HepG2 (cell line): ENCODE measurements around the gene PKP3. TPM values are rescaled to one million over a fixed set of nuclear protein-coding genes. Genes with fewer than 3 reads are reported as not detected.
A peak's percentile ranks its signal among the peaks of the same experiment; 100 is the strongest.

ENCODE experiments used
- HMG20B ChIP-seq: conservative IDR thresholded peaks from 2 replicates; pipeline ENCODE4 v1.6.1; 2016; ENCODE audit warnings: missing genetic modification reagents, missing compliant biosample characterization
- KDM3A ChIP-seq: IDR thresholded peaks from 2 replicates; pipeline ENCODE4 v1.6.1; 2018; ENCODE audit warnings: low read depth, missing compliant biosample characterization
- SPEN ChIP-seq: sonication (generic); formaldehyde crosslinking; IDR thresholded peaks from 2 replicates; pipeline ENCODE4 v1.5.1; 2020; ENCODE audit warnings: low read depth, mild to moderate bottlenecking, missing genetic modification reagents
- ZNF121 ChIP-seq: sonication (generic); formaldehyde crosslinking; IDR thresholded peaks from 2 replicates; pipeline ENCODE4 v1.5.0; 2020; ENCODE audit warnings: mild to moderate bottlenecking, missing genetic modification reagents
- ZNF3 ChIP-seq: IDR thresholded peaks from 2 replicates; pipeline ENCODE4 v1.7.0; 2017; ENCODE audit warnings: inconsistent platforms
- ZNF350 ChIP-seq: sonication (generic); formaldehyde crosslinking; IDR thresholded peaks from 2 replicates; pipeline ENCODE4 v1.4.0; 2020; ENCODE audit warnings: mild to moderate bottlenecking, low read depth, missing genetic modification reagents, borderline replicate concordance
- ZNF383 ChIP-seq: sonication (generic); formaldehyde crosslinking; IDR thresholded peaks from 2 replicates; pipeline ENCODE4 v1.4.0; 2020; ENCODE audit warnings: missing genetic modification reagents, mild to moderate bottlenecking, borderline replicate concordance
- ZNF484 ChIP-seq: sonication (generic); formaldehyde crosslinking; IDR thresholded peaks from 2 replicates; pipeline ENCODE4 v1.5.1; 2020; ENCODE audit warnings: mild to moderate bottlenecking, low read depth, missing genetic modification reagents, borderline replicate concordance
- ZNF614 ChIP-seq: IDR thresholded peaks from 2 replicates; pipeline ENCODE4 v1.6.1; 2018; ENCODE audit warnings: missing biosample characterization, missing genetic modification reagents, inconsistent platforms, borderline replicate concordance
- ZNF83 ChIP-seq: sonication (generic); formaldehyde crosslinking; IDR thresholded peaks from 2 replicates; pipeline ENCODE4 v1.4.0; 2020; ENCODE audit warnings: missing genetic modification reagents, mild to moderate bottlenecking, borderline replicate concordance
- polyA plus RNA-seq, 8 experiments: library from polyadenylated mRNA; depleted of rRNA in 3 of 8; stranded (reverse) in 7 of 8; unstranded in 1 of 8; fragments of >200 nt; fragmentation: Illumina TruSeq in 4 of 8; extraction: Trizol in 4 of 8; gene quantifications; 2 replicates each; pipeline versions ENCODE4 v1.2.1 to v1.2.3, GENCODE V29; 2011 to 2016; ENCODE audit warnings: low read depth in 4 of 8, missing spikeins in 1 of 8, mixed read lengths in 1 of 8; ENCODE audit not compliant: insufficient read depth in 1 of 8
- total RNA-seq, 5 experiments: library from RNA; depleted of rRNA; stranded (reverse); fragments of >200 nt; fragmentation: Illumina TruSeq; extraction: Trizol; gene quantifications; 2 replicates each; pipeline ENCODE4 v1.2.3, GENCODE V29; 2016; ENCODE audit warnings: low read depth in 1 of 5
- TF ChIP-seq, protein P1 (sequence below): sonication (generic); formaldehyde crosslinking; IDR thresholded peaks from 2 replicates; pipeline ENCODE4 v1.4.0; 2020; ENCODE audit warnings: missing genetic modification reagents
- TF ChIP-seq, protein P2 (sequence below): sonication (generic); formaldehyde crosslinking; IDR thresholded peaks from 2 replicates; pipeline ENCODE4 v1.9.0; 2022; ENCODE audit warnings: low read depth, missing genetic modification reagents
- TF ChIP-seq, protein P3 (sequence below): sonication (generic); formaldehyde crosslinking; IDR thresholded peaks from 2 replicates; pipeline ENCODE4 v1.4.0; 2020; ENCODE audit warnings: mild to moderate bottlenecking, missing genetic modification reagents
- TF ChIP-seq, protein P4 (sequence below): sonication (generic); formaldehyde crosslinking; conservative IDR thresholded peaks from 2 replicates; pipeline ENCODE4 v1.5.0; 2020; ENCODE audit warnings: missing genetic modification reagents
- TF ChIP-seq, protein P5 (sequence below): sonication (generic); formaldehyde crosslinking; IDR thresholded peaks from 2 replicates; pipeline ENCODE4 v1.5.0; 2020; ENCODE audit warnings: mild to moderate bottlenecking, low read depth, missing genetic modification reagents, borderline replicate concordance
- TF ChIP-seq, protein P6 (sequence below): sonication (generic); formaldehyde crosslinking; IDR thresholded peaks from 2 replicates; pipeline ENCODE4 v1.5.1; 2020; ENCODE audit warnings: mild to moderate bottlenecking, missing genetic modification reagents

Gene PKP3
- total and polyA plus RNA-seq, 2 of the 13 experiments (the other 11 are each of a cell fraction or from before 2014, with no cell fraction given), result 18.0 to 28.7 TPM

DNA sequence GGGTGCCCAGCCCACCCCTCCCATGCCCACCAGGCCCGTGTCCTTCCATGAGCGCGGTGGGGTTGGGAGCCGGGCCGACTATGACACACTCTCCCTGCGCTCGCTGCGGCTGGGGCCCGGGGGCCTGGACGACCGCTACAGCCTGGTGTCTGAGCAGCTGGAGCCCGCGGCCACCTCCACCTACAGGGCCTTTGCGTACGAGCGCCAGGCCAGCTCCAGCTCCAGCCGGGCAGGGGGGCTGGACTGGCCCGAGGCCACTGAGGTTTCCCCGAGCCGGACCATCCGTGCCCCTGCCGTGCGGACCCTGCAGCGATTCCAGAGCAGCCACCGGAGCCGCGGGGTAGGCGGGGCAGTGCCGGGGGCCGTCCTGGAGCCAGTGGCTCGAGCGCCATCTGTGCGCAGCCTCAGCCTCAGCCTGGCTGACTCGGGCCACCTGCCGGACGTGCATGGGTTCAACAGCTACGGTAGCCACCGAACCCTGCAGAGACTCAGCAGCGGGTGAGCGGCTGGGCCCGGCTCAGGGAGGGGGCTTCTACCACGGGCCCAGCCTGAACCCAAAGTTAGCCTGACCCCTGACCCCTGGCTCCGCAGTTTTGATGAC is 3.0 kb downstream of the PKP3 start (continued):
- TF ChIP-seq, protein P1, sequence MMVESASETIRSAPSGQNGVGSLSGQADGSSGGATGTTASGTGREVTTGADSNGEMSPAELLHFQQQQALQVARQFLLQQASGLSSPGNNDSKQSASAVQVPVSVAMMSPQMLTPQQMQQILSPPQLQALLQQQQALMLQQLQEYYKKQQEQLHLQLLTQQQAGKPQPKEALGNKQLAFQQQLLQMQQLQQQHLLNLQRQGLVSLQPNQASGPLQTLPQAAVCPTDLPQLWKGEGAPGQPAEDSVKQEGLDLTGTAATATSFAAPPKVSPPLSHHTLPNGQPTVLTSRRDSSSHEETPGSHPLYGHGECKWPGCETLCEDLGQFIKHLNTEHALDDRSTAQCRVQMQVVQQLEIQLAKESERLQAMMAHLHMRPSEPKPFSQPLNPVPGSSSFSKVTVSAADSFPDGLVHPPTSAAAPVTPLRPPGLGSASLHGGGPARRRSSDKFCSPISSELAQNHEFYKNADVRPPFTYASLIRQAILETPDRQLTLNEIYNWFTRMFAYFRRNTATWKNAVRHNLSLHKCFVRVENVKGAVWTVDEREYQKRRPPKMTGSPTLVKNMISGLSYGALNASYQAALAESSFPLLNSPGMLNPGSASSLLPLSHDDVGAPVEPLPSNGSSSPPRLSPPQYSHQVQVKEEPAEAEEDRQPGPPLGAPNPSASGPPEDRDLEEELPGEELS (CRISPR knock-in tag), result 0 out of 2 replicates have a peak, but pooled peaks have one; percentile 10
- TF ChIP-seq, protein P2, sequence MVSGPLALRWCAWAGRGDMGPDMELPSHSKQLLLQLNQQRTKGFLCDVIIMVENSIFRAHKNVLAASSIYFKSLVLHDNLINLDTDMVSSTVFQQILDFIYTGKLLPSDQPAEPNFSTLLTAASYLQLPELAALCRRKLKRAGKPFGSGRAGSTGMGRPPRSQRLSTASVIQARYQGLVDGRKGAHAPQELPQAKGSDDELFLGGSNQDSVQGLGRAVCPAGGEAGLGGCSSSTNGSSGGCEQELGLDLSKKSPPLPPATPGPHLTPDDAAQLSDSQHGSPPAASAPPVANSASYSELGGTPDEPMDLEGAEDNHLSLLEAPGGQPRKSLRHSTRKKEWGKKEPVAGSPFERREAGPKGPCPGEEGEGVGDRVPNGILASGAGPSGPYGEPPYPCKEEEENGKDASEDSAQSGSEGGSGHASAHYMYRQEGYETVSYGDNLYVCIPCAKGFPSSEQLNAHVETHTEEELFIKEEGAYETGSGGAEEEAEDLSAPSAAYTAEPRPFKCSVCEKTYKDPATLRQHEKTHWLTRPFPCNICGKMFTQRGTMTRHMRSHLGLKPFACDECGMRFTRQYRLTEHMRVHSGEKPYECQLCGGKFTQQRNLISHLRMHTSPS (CRISPR knock-in tag), result no peak
- TF ChIP-seq ZNF383 (CRISPR knock-in tag) (no peak), ZNF484 (CRISPR knock-in tag) (no peak), ZNF121 (no peak), KDM3A (CRISPR knock-in tag) (peak; percentile 79; the same call in 1 of the 2 replicates), ZNF3 (no peak), ZNF350 (CRISPR knock-in tag) (no peak), ZNF614 (CRISPR knock-in tag) (0 out of 2 replicates have a peak, but pooled peaks have one; percentile 58), ZNF83 (CRISPR knock-in tag) (no peak; the same call in 1 of the 2 replicates), HMG20B (CRISPR knock-in tag) (no peak), SPEN (CRISPR knock-in tag) (peak; percentile 40; the same call in 1 of the 2 replicates)
- TF ChIP-seq, protein P3, sequence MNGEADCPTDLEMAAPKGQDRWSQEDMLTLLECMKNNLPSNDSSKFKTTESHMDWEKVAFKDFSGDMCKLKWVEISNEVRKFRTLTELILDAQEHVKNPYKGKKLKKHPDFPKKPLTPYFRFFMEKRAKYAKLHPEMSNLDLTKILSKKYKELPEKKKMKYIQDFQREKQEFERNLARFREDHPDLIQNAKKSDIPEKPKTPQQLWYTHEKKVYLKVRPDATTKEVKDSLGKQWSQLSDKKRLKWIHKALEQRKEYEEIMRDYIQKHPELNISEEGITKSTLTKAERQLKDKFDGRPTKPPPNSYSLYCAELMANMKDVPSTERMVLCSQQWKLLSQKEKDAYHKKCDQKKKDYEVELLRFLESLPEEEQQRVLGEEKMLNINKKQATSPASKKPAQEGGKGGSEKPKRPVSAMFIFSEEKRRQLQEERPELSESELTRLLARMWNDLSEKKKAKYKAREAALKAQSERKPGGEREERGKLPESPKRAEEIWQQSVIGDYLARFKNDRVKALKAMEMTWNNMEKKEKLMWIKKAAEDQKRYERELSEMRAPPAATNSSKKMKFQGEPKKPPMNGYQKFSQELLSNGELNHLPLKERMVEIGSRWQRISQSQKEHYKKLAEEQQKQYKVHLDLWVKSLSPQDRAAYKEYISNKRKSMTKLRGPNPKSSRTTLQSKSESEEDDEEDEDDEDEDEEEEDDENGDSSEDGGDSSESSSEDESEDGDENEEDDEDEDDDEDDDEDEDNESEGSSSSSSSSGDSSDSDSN (CRISPR knock-in tag), result peak; percentile 97
- TF ChIP-seq, protein P4, sequence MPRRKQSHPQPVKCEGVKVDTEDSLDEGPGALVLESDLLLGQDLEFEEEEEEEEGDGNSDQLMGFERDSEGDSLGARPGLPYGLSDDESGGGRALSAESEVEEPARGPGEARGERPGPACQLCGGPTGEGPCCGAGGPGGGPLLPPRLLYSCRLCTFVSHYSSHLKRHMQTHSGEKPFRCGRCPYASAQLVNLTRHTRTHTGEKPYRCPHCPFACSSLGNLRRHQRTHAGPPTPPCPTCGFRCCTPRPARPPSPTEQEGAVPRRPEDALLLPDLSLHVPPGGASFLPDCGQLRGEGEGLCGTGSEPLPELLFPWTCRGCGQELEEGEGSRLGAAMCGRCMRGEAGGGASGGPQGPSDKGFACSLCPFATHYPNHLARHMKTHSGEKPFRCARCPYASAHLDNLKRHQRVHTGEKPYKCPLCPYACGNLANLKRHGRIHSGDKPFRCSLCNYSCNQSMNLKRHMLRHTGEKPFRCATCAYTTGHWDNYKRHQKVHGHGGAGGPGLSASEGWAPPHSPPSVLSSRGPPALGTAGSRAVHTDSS, result no peak
- TF ChIP-seq, protein P5, sequence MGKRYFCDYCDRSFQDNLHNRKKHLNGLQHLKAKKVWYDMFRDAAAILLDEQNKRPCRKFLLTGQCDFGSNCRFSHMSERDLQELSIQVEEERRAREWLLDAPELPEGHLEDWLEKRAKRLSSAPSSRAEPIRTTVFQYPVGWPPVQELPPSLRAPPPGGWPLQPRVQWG (CRISPR knock-in tag), result no peak
- TF ChIP-seq, protein P6, sequence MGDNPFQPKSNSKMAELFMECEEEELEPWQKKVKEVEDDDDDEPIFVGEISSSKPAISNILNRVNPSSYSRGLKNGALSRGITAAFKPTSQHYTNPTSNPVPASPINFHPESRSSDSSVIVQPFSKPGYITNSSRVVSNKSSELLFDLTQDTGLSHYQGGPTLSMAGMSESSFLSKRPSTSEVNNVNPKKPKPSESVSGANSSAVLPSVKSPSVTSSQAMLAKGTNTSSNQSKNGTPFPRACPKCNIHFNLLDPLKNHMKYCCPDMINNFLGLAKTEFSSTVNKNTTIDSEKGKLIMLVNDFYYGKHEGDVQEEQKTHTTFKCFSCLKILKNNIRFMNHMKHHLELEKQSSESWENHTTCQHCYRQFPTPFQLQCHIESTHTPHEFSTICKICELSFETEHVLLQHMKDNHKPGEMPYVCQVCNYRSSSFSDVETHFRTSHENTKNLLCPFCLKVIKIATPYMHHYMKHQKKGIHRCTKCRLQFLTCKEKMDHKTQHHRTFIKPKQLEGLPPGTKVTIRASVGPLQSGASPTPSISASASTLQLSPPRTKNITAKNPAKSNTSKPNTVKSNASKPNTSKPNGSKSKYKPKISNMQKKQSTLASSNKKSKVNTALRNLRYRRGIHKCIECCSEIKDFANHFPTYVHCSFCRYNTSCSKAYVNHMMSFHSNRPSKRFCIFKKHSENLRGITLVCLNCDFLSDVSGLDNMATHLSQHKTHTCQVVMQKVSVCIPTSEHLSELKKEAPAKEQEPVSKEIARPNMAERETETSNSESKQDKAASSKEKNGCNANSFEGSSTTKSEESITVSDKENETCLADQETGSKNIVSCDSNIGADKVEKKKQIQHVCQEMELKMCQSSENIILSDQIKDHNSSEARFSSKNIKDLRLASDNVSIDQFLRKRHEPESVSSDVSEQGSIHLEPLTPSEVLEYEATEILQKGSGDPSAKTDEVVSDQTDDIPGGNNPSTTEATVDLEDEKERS (CRISPR knock-in tag), result peak; percentile 38; the same call in 1 of the 2 replicates
